ENCODE data around the gene PITPNC1.
"Not testable (repeated sequence)": the region's sequence is repeated elsewhere in the genome, so short reads cannot be mapped to it uniquely, and the experiment has no call there.

PITPNC1 gene

GRCh38 chr17:67649891-67650290, 272.8 kb downstream of the PITPNC1 start:
- DNase-seq (ENCODE audit: low read depth), result no peak

DNA sequence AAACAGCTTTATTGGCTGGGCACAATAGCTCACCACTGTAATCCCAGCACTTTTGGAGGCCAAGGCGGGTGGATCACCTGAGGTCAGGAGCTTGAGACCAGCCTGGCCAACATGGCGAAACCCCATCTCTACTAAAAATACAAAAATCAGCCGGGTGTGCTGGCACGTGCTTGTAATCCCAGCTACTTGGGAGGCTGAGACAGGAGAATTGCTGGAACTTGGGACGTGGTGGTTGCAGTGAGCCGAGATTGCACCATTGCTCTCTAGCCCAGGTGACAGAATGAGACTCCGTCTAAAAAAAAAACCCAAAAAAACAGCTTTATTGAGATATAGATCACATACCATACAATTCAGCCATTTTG, 274.1 kb downstream of the PITPNC1 start:
- DNase-seq (ENCODE audit: low read depth), result not testable (repeated sequence)

GRCh38 chr17:67652433-67652832, 275.4 kb downstream of the PITPNC1 start:
- no peak for DNase-seq (ENCODE audit: low read depth)

- DNase-seq (ENCODE audit: low read depth), result no peak
Measured at GRCh38 chr17:67655478-67656148, 278.5 kb downstream of the PITPNC1 start.

DNA sequence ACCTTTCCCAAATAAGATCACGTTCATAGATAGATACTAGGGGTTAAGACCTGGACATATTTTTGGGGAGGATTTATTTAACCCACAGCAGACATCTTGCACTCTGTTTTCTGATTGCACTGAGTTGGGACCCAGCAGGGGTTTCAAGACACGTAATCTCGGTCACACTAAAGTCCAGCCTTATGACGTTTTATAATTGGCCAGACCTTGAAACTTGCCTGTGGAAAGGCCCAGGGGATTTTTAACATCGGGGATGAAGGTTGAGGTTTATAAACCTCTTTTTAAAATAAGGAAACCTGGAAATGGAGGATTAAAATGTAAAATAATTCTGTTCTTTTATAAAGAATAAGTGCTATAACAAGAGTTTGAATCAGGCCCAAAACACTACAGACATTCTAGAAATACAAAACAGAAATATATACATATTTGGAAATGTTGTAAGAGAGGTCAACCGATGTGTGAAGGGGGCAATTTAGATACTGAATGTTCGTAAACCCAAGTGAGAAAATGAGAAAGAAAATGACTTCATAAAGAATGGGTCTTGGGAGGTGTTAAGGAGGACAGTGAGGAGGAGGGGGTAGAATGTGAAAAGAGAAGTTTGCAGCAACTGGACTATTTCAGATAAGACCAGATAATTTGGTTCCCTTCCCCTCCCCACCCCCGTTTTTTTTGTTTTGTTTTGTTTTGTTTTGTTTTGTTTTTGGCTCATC, 279.6 kb downstream of the PITPNC1 start:
- no peak for DNase-seq (ENCODE audit: low read depth)

- no peak for DNase-seq (ENCODE audit: low read depth)
Measured at GRCh38 chr17:67657596-67657995, 280.5 kb downstream of the PITPNC1 start.

DNA sequence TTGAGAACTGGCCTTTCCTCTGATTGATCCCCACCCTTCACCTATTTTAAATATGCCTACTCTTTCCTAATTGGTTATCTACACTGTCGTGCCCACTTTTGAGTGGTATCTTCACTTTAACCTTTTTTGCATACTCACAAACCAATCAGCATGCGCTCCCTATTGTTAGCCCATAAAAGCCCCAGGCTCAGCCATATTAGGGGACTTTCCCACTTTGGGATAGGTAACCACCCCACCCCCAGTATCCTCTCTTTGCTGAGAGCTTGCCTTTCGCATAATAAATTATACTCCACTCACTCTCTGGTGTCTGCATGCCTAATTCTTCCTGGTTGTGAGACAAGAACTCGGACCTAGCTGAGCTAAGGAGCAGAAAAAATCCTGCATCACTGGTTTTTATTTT, 281.2 kb downstream of the PITPNC1 start:
- no peak for DNase-seq (ENCODE audit: low read depth)

DNA sequence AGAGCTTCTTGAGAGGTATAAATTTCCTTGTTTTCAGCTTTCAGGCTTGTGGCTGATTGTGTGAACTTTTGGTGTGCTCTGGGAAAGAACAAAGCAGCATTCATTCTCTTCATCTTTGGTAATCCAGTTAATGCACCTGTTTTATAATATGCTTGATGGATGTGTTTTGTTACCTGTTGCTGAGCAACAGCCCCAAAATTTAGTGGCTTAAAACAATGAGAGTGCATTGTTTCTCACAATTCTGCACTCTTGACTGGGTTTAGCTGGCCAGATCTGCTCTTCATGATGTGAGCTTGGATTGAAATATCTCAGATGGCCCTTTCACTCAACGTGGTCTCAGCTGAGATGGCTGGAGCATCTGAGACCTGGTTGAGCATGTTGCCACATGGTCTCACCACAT, 281.9 kb downstream of the PITPNC1 start:
- no peak for DNase-seq (ENCODE audit: low read depth)

GRCh38 chr17:67662712-67663111, 285.6 kb downstream of the PITPNC1 start:
- no peak for DNase-seq (ENCODE audit: low read depth)

- DNase-seq (ENCODE audit: low read depth), result no peak
Measured at GRCh38 chr17:67663457-67663856, 286.4 kb downstream of the PITPNC1 start.

GRCh38 chr17:67666028-67666427, 288.9 kb downstream of the PITPNC1 start:
- DNase-seq (ENCODE audit: low read depth), result no peak

- no peak for DNase-seq (ENCODE audit: low read depth)
Measured at GRCh38 chr17:67666710-67667109, 289.6 kb downstream of the PITPNC1 start.

DNA sequence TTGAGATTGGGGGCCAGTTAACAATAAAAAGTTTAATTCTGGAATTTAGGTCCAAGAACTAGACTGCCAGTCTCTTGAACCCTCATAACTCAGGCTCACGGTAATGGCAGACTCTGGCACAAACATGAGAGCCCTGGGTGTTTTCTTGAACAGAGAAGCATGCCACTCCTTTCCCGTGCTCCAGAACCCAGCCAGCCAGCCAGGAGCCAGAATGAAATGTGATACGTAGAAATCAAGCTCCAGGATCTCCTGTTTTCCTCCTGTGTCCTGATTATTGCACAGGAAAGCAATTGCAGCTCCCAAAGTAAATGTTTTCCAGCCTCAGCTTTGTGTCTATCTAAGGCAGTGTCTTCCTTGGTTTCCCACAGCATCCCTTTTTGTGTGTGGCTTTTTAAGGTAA, 294.4 kb downstream of the PITPNC1 start:
- DNase-seq (ENCODE audit: low read depth), result no peak

- no peak for DNase-seq (ENCODE audit: low read depth)
Measured at GRCh38 chr17:67672592-67673335, 295.7 kb downstream of the PITPNC1 start.

DNA sequence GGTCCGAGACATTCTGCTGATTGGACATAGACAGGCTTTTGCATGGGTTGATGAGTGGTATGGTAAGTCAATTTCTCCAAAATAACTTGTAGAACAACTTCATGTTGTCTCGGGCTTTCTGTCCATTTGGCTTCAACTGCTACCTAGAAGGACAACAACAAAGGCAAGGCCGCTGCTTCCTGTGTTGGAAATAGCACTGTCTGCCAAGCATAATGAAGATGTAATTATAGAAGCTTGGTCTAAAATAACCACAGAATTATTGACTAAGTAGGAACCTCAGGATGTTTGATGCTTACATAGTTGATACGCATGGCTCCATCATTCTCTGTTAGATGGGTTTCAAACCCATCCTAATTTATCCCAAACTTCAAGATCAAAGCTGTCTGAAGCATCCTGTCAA, 298.4 kb downstream of the PITPNC1 start:
- no peak for DNase-seq (ENCODE audit: low read depth)

DNA sequence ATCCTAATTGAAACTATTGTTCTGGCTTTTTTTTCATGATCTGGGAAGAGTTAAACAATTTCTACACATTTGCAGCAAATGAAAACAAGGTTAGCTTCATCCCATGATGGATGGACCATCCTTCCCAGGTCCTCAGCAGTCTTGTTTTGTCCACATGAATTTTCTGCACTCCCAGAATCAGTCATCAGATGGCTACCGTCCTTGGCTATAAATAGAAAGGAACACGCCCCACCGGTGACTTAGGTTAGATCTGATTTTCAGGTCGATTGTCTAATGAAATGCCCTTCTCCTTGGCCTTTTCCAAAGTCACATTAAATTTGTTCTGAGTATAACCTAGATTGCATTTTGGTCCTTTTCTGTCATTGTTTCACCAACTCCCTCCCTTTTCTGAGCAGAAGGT, 299.2 kb downstream of the PITPNC1 start:
- no peak for DNase-seq (ENCODE audit: low read depth)

DNA sequence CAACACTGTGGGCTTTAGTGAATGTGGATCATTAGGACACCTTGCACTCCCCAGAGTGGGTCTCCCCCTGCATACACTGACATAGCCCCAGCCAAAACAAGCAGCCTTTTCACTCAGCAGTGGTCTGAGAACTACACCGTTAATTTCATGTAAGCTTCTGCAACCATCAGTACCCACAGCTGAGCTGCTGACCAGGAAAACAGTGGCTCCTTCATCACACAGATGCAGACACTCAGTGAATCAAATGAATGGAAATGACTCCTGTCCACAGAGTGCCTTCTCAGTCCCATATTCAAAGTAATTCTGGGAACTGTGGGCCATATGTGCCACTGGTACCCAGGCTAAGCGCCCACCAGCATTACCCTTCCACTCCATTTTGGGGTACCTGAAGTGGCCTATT, 301.3 kb downstream of the PITPNC1 start:
- DNase-seq (ENCODE audit: low read depth), result no peak

GRCh38 chr17:67679225-67679624, 302.1 kb downstream of the PITPNC1 start:
- no peak for DNase-seq (ENCODE audit: low read depth)

DNA sequence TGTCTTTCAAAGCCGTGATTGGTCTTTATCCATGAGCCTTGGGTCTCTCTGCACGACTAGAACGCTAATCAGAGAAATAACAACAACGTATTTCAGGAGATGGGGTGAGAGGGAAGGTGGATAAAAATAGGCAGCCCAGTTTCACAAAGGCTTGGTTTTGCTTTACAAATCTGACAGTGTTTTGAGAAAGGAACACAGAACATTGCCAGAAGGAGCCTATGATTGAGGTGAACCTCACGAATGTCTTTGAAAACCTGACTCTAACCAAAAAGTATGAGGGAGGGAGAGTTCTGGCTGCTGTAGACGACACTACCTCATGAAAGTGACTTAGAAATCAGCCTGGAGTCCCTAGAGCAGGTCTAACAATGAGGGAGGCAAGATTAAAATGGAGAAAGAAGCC, 302.6 kb downstream of the PITPNC1 start:
- no peak for DNase-seq (ENCODE audit: low read depth)

- no peak for DNase-seq (ENCODE audit: low read depth)
Measured at GRCh38 chr17:67680445-67681224, 303.6 kb downstream of the PITPNC1 start.

DNA sequence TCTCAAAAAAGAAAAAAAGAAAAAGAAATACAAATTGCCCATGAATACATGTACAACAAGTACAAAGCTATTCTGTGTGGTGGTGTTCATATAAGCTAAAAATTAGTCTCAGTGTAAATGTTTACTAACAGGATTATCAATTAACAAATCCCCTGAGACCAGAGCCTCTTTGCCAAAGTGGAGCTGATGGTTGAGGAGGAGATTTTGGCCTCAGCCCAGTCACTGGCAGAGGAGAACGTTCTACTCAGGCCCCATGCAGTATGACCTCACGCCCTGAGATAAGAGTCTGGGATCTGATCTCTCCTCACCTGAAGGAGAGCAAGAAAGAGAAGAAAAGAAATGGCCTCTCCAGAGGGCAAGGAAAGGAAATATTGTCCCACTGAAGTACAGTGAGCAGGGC, 305.1 kb downstream of the PITPNC1 start:
- DNase-seq (ENCODE audit: low read depth), result no peak

- DNase-seq (ENCODE audit: low read depth), result no peak
Measured at GRCh38 chr17:67685351-67685750, 308.3 kb downstream of the PITPNC1 start.
